ENCODE data around the gene SOX2.

The SOX2 gene

GRCh38 chr3:181711325-181712135 lies at the start of gene SOX2:
SOX2 (plus strand) TSS chr3:181711925; CDS start chr3:181712361, 436 bp downstream.
- DNase-seq (ENCODE audit: low read depth in 2 of 2): no peak

GRCh38 chr3:181683563-181683962 lies 28.2 kb upstream of the SOX2 start:
- no peak for DNase-seq (ENCODE audit: low read depth in 2 of 2)

DNA sequence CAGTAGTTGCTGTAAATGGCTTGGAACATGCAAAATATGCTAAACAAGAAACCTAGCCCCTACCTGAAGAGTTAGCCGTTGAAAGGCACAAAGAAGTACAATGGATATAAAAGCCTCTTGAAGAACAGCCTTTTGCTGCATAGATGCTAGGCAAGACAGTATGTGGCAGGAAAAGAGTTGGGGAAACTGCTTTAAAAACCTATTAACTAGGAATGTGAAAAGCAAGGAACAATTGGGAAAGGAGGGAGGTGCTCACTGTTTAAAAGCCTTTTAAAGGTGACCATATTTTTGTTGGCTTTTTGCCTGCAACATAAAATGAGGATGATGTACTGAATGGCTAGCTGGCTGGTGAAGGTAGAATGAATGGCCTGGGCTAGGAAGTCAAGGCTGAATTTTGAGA lies 24.5 kb upstream of the SOX2 start:
- DNase-seq (ENCODE audit: low read depth in 2 of 2): no peak

GRCh38 chr3:181687731-181688130 lies 24.0 kb upstream of the SOX2 start:
- DNase-seq (ENCODE audit: low read depth in 2 of 2): no peak

DNA sequence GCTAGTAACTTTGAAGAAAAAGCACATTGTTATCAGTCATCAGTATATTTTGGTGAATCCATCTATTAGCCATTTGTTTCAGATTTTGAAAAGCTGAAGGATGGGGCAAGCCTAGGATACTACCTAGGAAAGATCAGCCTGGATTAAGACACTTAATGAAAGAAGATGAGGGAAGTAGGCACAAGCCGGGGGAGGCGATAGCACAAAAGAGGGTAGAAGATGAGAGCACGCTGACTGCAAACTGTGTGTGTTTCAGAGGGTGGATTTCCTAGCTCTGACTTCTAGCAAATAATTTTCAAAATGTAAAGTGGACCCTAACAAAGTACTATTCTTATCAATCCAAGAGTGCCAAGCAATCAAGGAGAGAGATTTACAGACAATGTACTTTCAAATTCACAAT lies 22.2 kb upstream of the SOX2 start:
- DNase-seq (ENCODE audit: low read depth in 2 of 2): no peak

DNA sequence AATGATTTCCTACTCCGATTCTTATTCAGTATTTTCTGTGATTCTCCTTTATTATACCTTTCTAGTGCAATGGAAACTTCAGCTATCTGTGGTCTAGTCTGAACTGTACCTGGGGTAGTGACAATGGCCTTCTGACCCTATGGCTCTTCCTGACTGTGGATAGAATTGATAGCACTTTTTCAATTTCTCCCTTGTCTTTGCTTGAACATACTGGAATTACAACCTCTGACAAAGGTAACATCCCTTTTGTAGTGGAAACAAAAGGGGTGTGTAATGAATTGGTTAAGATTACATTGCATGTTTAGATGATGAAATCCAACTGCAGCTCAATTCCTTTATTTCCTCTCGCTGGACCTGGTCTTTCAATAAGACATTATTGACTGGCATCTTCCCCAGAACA lies 21.0 kb upstream of the SOX2 start:
- no peak for DNase-seq (ENCODE audit: low read depth in 2 of 2)

DNA sequence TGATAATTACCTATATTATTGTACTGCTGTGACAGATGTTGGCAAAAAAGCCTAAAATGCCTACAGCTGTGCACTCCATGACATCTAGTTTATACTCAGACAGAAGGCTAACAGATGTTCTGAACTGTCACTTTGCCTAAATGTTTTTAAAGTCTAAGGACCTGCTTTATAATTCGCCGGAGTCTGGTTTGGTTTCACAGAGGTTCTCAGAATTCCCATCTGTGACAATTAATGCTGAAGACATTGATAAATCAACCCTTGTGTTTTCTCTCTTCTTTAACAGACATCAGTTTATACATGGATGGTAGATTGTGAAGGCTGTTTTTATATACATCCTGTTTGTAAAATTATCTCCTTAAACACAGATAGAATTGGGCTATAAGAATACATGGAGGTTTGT lies 19.8 kb upstream of the SOX2 start:
- no peak for DNase-seq (ENCODE audit: low read depth in 2 of 2)

- no peak for DNase-seq (ENCODE audit: low read depth in 2 of 2)
These were observed 19.2 kb upstream of the SOX2 start for GRCh38 chr3:181692311-181693145.

DNA sequence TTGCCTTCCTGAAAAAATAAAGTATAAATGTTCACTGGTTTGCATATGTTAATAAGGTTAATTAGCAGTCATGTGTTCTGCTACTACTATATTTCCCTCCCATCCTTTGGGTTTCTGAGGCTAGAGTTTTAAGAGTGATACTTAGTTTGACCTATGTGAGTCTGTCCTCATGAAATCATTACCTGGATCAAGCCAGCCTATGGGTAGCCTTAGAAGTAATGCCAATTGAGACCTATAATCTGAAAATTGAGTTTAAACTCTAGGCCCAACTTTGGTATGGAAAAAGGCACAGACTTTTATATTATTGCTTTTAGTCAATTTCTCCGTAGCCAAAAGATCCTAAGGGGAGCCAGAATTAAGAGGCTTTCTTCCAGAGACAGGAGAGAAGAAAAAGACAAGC lies 18.4 kb upstream of the SOX2 start:
- DNase-seq (ENCODE audit: low read depth in 2 of 2): no peak

- DNase-seq (ENCODE audit: low read depth in 2 of 2): no peak
These were observed 16.7 kb upstream of the SOX2 start for GRCh38 chr3:181694805-181695660.

- DNase-seq (ENCODE audit: low read depth in 2 of 2): no peak
These were observed 15.8 kb upstream of the SOX2 start for GRCh38 chr3:181695661-181696491.

- DNase-seq (ENCODE audit: low read depth in 2 of 2): no peak
These were observed 15.0 kb upstream of the SOX2 start for GRCh38 chr3:181696626-181697230.

DNA sequence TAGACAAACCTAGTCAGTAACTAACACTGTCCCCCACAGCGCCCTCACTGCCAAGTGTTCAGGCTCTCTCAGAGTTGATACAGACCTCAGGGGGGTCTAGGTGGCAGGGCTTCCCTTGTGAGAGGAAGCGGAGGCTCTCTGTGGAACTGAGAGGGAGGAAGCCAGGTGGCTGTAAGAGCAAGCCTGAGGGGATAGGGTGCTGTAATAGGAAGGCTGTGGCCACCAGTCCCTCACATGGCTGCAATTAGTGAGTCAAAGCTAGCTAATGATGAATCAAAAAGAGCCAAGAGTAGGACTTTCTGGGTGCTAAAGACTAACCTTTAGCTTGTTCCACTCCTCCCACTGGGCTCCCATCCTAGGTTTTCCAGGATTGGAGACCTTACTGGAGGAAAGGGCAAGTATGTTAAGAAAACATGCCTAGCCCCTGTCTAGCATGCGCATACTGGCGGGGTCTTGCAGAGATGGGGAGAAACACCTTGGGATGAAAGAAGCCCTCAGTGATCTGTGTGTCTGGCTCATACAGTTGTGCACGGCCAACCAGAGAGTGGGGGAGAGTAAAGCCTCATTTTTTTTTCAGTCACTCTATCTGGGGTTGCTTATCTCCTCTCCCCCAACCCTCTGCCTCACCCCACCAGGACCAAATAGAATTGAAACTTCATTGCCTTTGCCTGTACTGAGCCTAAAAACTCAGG lies 13.3 kb upstream of the SOX2 start:
- DNase-seq (ENCODE audit: low read depth in 2 of 2): no peak

GRCh38 chr3:181699171-181699903 lies 12.4 kb upstream of the SOX2 start:
- no peak for DNase-seq (ENCODE audit: low read depth in 2 of 2)

GRCh38 chr3:181700168-181701087 lies 11.3 kb upstream of the SOX2 start:
- DNase-seq (ENCODE audit: low read depth in 2 of 2): no peak

- no peak for DNase-seq (ENCODE audit: low read depth in 2 of 2)
These were observed 10.6 kb upstream of the SOX2 start for GRCh38 chr3:181701096-181701495.

- no peak for DNase-seq (ENCODE audit: low read depth in 2 of 2)
These were observed 7.9 kb upstream of the SOX2 start for GRCh38 chr3:181703601-181704420.

Data from stimulated activated CD8-positive, alpha-beta memory T cell treated with anti-CD3 and anti-CD28 coated beads, Interleukin-15, amount 100 ng/mL, for 4 hours (primary cell).